Neural crest cell (in vitro differentiated cells): Measurements from ENCODE around the gene AARS2. TPM values are rescaled to one million over a fixed set of nuclear protein-coding genes. Genes with fewer than 3 reads are reported as not detected.

Source experiments
- DNase-seq: peaks from one replicate; pipeline ENCODE4 v3.0.0; 2021; ENCODE audit warnings: low read depth, mixed read lengths, low spot score
- H3K27ac Mint-ChIP-seq: one replicate; pipeline ENCODE4 v1.8.0; 2021; ENCODE audit warnings: mild to moderate bottlenecking, mixed read lengths; ENCODE audit not compliant: unreplicated experiment
- H3K27me3 Mint-ChIP-seq: 2 replicates; pipeline ENCODE4 v1.8.0; 2021; ENCODE audit warnings: low read depth, mild to moderate bottlenecking, mixed read lengths
- H3K36me3 Mint-ChIP-seq: 2 replicates; pipeline ENCODE4 v1.8.0; 2021; ENCODE audit warnings: low read depth, mild to moderate bottlenecking, mixed read lengths
- H3K4me1 Mint-ChIP-seq: 2 replicates; pipeline ENCODE4 v1.8.0; 2021; ENCODE audit warnings: mixed read lengths
- H3K4me3 Mint-ChIP-seq: one replicate; pipeline ENCODE4 v1.8.0; 2021; ENCODE audit warnings: mild to moderate bottlenecking, mixed read lengths
- H3K9me3 Mint-ChIP-seq: 2 replicates; pipeline ENCODE4 v1.8.0; 2021; ENCODE audit warnings: mixed read lengths
- total RNA-seq: library from RNA; stranded (reverse); gene quantifications from 2 replicates; pipeline ENCODE4 v1.2.1, GENCODE V29; 2021
- TF ChIP-seq, protein P1 (sequence below): fragments of 200-600 bp; sonication (generic); conservative IDR thresholded peaks from 2 replicates; pipeline ENCODE4 v1.5.0; 2021; ENCODE audit warnings: antibody characterized with exemption, mild to moderate bottlenecking

AARS2 gene
- total RNA-seq, 1 donor from 2014 or later: 33.6 TPM

DNA sequence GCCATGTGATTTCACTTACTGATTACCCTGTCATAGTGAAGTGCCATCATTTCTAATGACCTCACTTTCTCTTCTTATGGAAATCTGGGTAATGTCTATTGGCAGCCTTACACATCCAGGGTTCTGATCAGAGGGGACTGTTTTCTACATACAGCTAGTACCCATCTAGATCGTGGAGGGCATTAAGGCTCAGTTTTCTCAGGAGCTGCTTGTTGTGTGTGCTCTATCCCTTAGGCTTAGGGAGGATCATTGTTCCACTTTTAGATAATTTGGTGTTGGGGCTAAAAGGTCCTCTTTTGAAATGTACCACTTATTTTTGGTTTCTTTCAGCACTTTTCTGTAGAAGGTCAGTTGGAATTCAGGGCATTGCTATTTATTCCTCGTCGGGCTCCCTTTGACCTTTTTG, 62.4 kb downstream of the AARS2 start:
- Mint-ChIP-seq H3K4me1 (peaks cover 79% of the 10 kb centered on the region), H3K4me3 (peak overlapping the region; percentile 93), H3K36me3 (peaks cover 56% of the 10 kb centered on the region), H3K27me3 (peaks cover 28% of the 10 kb centered on the region), H3K9me3 (no peaks in the 10 kb centered on the region), H3K27ac (no peak overlapping the region)
- TF ChIP-seq, protein P1, sequence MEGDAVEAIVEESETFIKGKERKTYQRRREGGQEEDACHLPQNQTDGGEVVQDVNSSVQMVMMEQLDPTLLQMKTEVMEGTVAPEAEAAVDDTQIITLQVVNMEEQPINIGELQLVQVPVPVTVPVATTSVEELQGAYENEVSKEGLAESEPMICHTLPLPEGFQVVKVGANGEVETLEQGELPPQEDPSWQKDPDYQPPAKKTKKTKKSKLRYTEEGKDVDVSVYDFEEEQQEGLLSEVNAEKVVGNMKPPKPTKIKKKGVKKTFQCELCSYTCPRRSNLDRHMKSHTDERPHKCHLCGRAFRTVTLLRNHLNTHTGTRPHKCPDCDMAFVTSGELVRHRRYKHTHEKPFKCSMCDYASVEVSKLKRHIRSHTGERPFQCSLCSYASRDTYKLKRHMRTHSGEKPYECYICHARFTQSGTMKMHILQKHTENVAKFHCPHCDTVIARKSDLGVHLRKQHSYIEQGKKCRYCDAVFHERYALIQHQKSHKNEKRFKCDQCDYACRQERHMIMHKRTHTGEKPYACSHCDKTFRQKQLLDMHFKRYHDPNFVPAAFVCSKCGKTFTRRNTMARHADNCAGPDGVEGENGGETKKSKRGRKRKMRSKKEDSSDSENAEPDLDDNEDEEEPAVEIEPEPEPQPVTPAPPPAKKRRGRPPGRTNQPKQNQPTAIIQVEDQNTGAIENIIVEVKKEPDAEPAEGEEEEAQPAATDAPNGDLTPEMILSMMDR: no peak
- DNase-seq: no peak

DNA sequence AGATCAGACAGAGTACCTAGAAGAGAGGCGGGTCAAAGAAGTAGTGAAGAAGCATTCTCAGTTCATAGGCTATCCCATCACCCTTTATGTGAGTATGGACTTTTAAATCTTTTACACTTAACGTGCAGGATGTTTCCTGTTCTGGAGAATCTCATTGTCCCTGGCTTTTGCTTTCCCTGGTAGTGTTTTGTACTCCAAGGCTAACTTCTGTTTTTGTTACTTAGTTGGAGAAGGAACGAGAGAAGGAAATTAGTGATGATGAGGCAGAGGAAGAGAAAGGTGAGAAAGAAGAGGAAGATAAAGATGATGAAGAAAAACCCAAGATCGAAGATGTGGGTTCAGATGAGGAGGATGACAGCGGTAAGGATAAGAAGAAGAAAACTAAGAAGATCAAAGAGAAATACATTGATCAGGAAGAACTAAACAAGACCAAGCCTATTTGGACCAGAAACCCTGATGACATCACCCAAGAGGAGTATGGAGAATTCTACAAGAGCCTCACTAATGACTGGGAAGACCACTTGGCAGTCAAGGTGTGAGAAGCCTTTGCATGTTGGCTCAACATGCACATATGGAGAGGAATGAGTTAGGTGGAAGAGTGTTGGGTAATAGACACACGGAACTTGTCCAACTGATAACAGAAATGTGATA, 63.0 kb downstream of the AARS2 start:
- H3K9me3 Mint-ChIP-seq: no peaks in the 10 kb centered on the region
- H3K36me3 Mint-ChIP-seq: peaks cover 54% of the 10 kb centered on the region
- peaks cover 27% of the 10 kb centered on the region for H3K27me3 Mint-ChIP-seq
- peak overlapping the region; percentile 100 for H3K4me3 Mint-ChIP-seq
- peaks cover 79% of the 10 kb centered on the region for H3K4me1 Mint-ChIP-seq
- no peak overlapping the region for H3K27ac Mint-ChIP-seq
- TF ChIP-seq, protein P1: no peak
- no peak for DNase-seq

Other genes with a start within 250 kb of the AARS2 start
- 62.9 and 65.5 TPM in 2 replicates for gene MRPL14, start 185.9 kb downstream of the AARS2 start, total RNA-seq
- gene TMEM63B, start 185.8 kb downstream of the AARS2 start, total RNA-seq: 47.0 and 51.2 TPM in 2 replicates
- not detected in 2 replicates for gene CAPN11, start 154.5 kb downstream of the AARS2 start, total RNA-seq
- gene MYMX, start 96.4 kb downstream of the AARS2 start, total RNA-seq: not detected in 2 replicates
- 54.8 and 55.0 TPM in 2 replicates for gene SLC29A1, start 89.8 kb downstream of the AARS2 start, total RNA-seq
- 1,508 and 1,541 TPM in 2 replicates for gene HSP90AB1, start 66.2 kb downstream of the AARS2 start, total RNA-seq
- gene SLC35B2, start 55.8 kb downstream of the AARS2 start, total RNA-seq: 70.5 and 77.7 TPM in 2 replicates
- 16.1 and 20.2 TPM in 2 replicates for gene NFKBIE, start 47.8 kb downstream of the AARS2 start, total RNA-seq
- 19.0 and 21.2 TPM in 2 replicates for gene TMEM151B, start 42.9 kb downstream of the AARS2 start, total RNA-seq
- not detected in 2 replicates for gene SPATS1, start 29.3 kb upstream of the AARS2 start, total RNA-seq
- 36.2 and 39.0 TPM in 2 replicates for gene CDC5L, start 74.4 kb upstream of the AARS2 start, total RNA-seq